ENCODE measurements around the gene HCLS1. TPM values are rescaled to one million over a fixed set of nuclear protein-coding genes. Genes with fewer than 3 reads are reported as not detected.
"Not testable (repeated sequence)": the region's sequence is repeated elsewhere in the genome, so short reads cannot be mapped to it uniquely, and the experiment has no call there.

HCLS1 gene
- total RNA-seq, 1 donor from 2014 or later: 6.9 TPM

DNA sequence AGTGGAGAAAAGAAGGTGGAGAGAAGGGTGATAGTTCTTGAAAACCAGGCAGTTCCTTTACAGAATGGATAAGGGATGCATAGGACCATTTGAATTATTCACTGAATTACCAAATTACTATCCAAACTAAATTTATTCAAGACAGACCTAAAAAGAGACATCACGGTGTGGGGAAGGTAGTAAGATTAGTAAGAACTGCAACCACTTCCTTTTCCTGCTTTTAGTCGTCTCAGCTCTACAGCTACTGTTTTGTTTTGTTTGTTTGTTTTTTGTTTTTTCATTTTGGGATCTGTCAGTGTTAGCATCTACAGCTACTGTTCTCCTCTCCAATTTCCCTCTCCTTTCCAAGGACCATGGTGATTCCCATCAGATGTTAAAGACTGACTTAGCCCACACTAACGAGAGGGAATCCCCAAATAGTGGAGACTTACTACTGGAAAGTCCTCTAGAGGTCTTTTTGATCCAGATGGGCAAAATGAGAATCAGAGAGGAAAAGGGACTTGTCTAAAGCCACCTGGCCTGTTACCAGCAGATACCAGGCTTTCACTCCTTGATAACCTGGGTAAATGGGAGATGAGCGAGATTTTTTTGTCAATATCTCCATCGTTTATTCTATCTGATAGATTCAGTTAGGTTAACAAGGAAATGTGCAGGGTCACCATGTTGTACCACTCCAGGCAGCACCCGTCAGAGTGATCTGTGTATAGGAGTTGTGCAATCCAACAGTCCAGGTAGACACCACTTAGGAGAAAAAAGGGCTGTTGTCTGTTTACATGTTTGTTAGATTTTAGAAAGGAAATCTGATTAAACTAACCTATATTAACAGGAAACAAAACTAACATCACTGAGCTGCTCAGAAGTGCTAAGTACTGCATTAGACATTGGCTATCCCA lies 6.0 kb downstream of the HCLS1 start:
- DNase-seq: no peak

DNA sequence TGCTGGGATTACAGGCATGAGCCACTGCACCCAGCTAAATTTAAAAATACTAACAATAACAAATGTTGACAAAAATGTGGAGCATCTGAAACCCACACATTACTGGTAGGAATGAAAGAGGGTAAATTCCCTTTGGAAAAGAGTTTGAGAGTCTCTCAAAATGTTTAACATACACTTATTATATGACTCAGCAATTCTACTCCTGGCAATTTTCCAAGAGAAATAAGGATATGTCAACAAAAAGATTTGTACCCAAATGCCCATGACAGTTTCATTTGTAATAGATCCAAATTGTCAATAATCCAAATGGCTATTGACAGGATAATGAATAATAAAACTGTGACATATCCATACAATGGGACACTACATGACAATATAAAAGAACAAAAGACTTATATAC lies 9.0 kb downstream of the HCLS1 start:
- DNase-seq: no peak

GRCh38 chr3:121649645-121650044 lies 11.1 kb downstream of the HCLS1 start:
- DNase-seq: no peak

DNA sequence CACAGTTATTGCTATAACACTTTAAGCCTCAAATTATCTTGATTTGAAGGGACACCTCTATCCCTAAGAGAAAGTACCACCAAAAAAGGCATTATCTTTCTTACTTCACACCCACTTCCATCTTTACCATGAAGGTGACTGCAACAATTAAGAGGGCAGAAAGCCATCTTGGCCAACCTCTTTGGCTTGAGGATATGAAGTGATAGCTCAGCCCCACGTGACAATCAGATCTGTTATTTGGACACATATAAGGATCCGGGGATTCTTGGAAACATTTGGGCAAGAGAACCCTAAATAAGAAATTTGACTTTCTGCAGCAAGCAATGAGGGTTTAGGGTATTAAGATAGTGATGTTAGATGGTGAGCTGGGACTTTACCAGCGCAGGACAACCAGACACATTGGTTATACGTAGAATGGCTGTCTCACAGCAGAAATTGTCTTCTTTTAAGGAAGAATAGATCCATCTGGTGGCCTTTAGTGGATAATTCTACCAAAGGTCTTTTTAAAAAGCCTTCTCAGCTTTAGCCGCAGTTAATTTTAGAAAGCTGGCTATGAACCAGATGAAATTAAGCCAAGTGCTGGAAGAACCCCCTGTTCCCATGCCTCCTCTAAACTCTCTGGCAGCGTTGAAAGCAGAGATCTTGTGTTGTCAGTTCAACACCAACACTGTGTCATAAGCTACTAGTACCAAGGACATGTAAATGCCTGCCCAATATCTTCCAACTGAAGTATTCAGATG lies 12.3 kb downstream of the HCLS1 start:
- peak; percentile 59 for DNase-seq

DNA sequence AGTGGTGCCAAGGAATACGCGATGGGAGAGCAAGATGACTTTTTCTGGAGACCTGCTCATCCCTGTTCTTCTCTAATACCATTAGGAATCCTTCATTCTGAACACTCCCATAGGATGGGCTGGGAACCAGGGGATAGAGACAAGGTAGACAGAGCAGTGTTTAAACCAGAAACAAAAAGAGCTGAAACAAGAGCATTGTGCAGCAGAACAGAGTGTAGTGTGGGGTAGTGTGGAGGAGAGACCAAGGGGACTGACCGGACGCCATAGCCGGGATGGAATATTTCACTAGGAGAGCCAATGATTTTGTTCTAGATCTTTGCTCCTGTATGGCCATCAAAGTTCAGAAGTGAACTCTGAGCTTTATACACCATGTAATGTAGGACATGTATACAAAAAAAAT lies 15.6 kb downstream of the HCLS1 start:
- DNase-seq: no peak

- no peak for DNase-seq
Measured at GRCh38 chr3:121642601-121643314, 17.9 kb downstream of the HCLS1 start.

DNA sequence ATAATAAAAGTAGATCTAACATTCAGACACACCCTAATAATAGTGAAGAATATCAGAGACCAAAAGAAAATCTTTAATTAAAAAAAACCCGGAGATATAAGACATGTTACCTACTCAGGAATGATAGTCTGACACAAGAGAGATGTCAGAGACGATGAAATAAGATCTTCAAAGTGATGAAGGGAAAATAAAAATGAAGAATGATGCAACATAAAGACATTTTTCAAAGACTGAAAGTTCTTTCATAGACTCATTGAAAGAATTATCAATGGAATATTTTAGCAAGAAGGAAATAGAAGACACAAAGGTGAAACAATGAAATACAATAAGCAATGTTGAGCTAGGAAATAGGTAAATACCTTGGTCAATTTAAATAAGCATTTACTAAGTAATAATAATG lies 19.6 kb downstream of the HCLS1 start:
- DNase-seq: no peak

DNA sequence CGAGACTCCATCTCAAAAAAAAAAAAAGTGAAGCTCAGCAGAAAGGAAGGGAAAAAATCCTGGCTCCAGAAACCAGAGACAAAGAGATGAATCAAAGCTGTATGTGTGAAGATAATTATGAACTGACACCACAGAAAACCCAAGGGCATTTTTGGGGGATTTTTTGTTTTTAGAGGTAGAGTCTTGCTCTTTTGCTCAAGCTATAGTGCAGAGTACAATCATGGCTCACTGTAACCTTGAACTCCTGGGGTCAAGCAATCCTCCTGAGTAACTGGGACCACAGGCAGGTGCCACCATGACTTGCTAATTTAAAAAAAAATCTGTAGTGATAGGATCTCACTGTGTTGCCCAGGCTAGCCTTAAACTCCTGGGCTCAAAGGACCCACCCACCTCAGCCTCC lies 22.8 kb downstream of the HCLS1 start:
- no peak for DNase-seq

GRCh38 chr3:121630355-121630754 lies 30.3 kb downstream of the HCLS1 start:
- no peak for DNase-seq

DNA sequence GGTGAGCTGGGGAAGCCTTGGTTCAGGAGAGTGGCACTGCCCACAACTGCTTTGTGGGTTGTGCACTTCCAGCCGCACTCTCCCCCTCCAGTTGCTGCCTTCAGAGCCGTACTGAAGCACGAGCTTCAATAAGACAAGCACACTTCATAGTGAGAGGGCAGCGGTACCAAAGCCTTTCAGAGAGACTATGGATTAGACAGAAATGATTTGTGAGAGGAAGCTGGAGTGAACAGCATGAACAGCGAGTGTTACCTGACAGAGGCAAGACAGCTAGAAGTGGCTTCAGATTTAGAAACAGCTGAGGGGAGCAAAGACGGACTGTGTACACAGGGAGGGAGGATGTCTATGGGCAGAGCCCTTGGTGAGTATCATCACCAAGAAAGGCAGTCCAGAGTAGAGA lies 31.1 kb downstream of the HCLS1 start:
- no peak for DNase-seq

- DNase-seq: no peak
Measured at GRCh38 chr3:121627622-121628021, 33.1 kb downstream of the HCLS1 start.

- no peak for DNase-seq
Measured at GRCh38 chr3:121627211-121627610, 33.5 kb downstream of the HCLS1 start.

- DNase-seq: no peak
Measured at GRCh38 chr3:121626495-121626894, 34.2 kb downstream of the HCLS1 start.

DNA sequence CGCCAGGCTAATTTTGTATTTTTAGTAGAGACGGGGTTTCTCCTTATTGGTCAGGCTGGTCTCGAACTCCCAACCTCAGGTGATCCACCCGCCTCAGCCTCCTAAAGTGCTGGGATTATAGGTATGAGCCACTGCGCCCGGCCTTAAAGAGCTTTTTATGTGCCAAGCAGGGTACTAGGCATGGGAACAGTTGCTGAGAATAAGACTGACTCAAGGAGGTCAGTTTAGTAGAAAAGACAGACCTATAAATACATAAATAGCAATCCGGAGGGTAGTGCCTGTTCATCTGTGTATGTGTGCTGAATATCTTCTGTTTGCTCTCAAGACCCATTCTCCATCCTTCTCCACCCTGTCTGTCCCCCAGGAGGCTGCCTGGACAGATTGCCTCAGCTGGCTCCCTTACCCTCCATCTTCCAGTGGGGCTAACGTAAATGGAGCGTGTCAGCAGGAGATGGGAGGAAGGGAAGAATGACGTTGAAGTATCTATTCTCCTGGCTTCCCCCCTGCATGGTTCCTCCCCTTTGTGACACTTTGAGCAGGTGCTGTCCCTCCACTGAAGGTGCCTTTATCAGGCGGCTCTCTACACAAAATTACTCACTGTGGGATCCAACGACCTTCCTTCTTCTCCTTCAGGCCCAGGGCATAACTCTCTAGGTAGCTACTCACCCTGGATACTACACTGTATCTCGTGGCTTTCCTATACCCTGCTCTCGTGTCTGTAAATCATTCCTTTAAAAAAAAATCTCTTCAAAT lies 36.4 kb downstream of the HCLS1 start:
- DNase-seq: no peak

DNA sequence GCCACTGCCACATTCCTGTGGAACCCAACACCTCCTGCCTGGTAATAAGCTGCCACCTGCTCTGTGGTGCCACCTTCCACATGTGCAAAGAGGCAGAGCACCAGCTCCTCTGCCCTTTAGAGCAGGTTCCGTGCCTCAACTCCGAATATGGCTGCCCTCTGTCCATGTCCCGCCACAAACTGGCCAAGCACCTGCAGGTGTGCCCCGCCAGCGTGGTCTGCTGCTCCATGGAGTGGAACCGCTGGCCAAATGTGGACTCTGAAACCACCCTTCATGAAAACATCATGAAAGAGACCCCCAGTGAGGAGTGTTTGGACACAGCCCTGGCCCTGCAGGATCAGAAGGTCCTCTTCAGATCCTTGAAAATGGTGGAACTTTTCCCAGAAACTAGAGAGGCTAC lies 39.2 kb downstream of the HCLS1 start:
- DNase-seq: no peak

DNA sequence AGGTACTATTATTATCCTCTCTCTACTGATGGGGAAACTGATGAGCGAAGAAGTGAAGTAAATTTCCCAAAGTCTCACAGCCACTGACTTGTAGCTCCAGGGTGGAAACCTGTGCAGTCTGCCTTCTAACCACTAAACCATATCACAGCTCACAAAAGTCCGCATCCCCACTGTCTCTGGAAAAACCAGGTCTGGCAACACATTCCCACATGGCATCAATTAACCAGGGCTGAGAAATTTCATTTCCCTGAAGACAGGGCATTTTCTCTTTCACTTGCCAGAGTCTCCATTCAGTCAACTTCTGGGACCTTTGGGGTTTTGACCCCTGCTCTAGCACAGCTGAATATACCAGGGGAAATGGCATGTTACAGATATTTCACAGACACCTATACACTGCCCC lies 41.0 kb downstream of the HCLS1 start:
- DNase-seq: no peak

GRCh38 chr3:121606106-121606505 lies 54.6 kb downstream of the HCLS1 start:
- no peak for DNase-seq

DNA sequence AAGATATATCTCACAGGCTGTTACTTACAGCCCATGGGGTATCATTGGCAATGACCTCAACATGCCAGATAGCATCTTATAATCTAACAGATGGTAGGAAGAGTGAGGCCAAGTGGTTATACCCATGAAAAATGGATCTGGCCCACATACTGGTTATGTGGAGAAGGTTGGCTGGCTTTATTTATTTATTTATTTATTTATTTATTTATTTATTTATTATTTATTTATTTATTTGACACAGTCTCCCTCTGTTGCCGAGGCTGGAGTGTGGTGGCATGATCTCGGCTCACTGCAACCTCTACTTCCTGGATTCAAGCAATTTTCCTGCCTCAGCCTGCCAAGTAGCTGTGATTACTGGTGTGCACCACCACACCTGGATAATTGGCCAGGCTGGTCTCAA lies 55.9 kb downstream of the HCLS1 start:
- no peak for DNase-seq

- no peak for DNase-seq
Measured at GRCh38 chr3:121601212-121601812, 59.4 kb downstream of the HCLS1 start.

DNA sequence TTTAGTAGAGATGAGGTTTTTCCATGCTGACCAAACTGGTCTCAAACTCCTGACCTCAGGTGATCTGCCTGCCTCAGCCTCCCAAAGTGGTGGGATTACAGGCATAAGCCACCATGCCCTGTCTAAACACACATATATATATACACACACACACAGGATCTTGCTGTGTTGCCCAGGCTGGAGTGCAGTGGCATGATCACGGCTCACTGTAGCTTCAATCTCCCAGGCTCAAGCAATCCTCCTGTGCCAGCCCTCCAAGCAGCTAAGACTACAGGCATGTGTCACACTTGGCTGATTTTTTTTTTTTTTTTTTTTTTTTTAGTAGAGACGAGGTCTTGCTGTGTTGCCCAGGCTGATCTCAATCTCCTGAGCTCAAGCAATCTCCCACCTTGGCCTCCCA lies 60.8 kb downstream of the HCLS1 start:
- not testable (repeated sequence) for DNase-seq

DNA sequence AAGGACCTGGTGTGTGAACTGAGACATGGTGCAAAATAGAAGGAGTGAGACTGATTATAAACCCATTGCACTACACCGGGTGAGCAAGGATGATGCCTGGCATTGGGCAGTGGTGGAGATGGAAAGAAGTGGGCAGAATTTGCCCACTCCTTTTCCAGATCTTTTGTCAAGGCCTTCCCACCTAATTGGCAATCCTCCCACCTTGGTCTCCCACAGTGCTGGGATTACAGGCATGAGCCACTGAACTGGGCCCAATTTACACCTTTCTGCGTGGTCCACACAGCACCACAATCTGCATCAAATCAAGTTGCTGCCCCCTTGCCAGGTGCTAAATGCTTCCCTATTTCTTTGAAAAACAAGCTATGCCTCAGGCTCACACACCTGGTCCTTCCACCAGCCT lies 62.1 kb downstream of the HCLS1 start:
- DNase-seq: no peak
